GM21786 (cell line): ENCODE measurements around the gene AXL.
"Not testable (repeated sequence)": the region's sequence is repeated elsewhere in the genome, so short reads cannot be mapped to it uniquely, and the experiment has no call there.

Experiments used
- ATAC-seq: cut with Tn5 transposase; IDR thresholded peaks from one replicate; pipeline ENCODE4 v1.9.1; 2021; ENCODE audit not compliant: unreplicated experiment

Gene AXL

GRCh38 chr19:41206456-41206855 is 12.6 kb upstream of the AXL start:
- ATAC-seq = no peak

- ATAC-seq = no peak
These were observed 11.9 kb upstream of the AXL start for GRCh38 chr19:41206926-41207750.

- no peak for ATAC-seq
These were observed 4.9 kb upstream of the AXL start for GRCh38 chr19:41214161-41214560.

- no peak for ATAC-seq
These were observed 1.3 kb upstream of the AXL start for GRCh38 chr19:41217741-41218140.

GRCh38 chr19:41218249-41218614 is 791 bp upstream of the AXL start:
- ATAC-seq = no peak

- no peak for ATAC-seq
These were observed 1.0 kb downstream of the AXL start for GRCh38 chr19:41219924-41220567.

- no peak for ATAC-seq
These were observed 1.8 kb downstream of the AXL start for GRCh38 chr19:41220811-41221210.

GRCh38 chr19:41221514-41222205 is 2.6 kb downstream of the AXL start:
- no peak for ATAC-seq

GRCh38 chr19:41222240-41222639 is 3.2 kb downstream of the AXL start:
- no peak for ATAC-seq

GRCh38 chr19:41223431-41224234 is 4.6 kb downstream of the AXL start:
- no peak for ATAC-seq

GRCh38 chr19:41224632-41225031 is 5.6 kb downstream of the AXL start:
- no peak for ATAC-seq

GRCh38 chr19:41225238-41226052 is 6.4 kb downstream of the AXL start:
- ATAC-seq = no peak

GRCh38 chr19:41226053-41226873 is 7.2 kb downstream of the AXL start:
- no peak for ATAC-seq

- no peak for ATAC-seq
These were observed 7.9 kb downstream of the AXL start for GRCh38 chr19:41226874-41227390.

- no peak for ATAC-seq
These were observed 9.5 kb downstream of the AXL start for GRCh38 chr19:41228486-41228885.

- not testable (repeated sequence) for ATAC-seq
These were observed 10.3 kb downstream of the AXL start for GRCh38 chr19:41229338-41229737.

- ATAC-seq = no peak
These were observed 11.2 kb downstream of the AXL start for GRCh38 chr19:41230067-41230857.

- ATAC-seq = no peak
These were observed 13.7 kb downstream of the AXL start for GRCh38 chr19:41232686-41233085.
